K562 (cell line): ENCODE results near the gene VWA7. TPM values are rescaled to one million over a fixed set of nuclear protein-coding genes. Genes with fewer than 3 reads are reported as not detected.

Source experiments
- ATF3 ChIP-seq, 2 experiments: fragments of 450-650 bp in 1 of 2; sonication (generic) in 1 of 2; formaldehyde crosslinking in 1 of 2; IDR thresholded peaks in 1 of 2; conservative IDR thresholded peaks in 1 of 2; 2 replicates each; pipeline versions ENCODE4 v1.6.1 to v1.8.1; 2016 to 2023; ENCODE audit warnings: mild to moderate bottlenecking in 2 of 2, moderate library complexity in 2 of 2, inconsistent platforms in 1 of 2, missing genetic modification reagents in 1 of 2
- CREBBP ChIP-seq: IDR thresholded peaks from one replicate; pipeline ENCODE4 v1.6.1; 2012; ENCODE audit warnings: low read depth, mild to moderate bottlenecking, control low read depth, inconsistent platforms, low read length
- CTCFL ChIP-seq: IDR thresholded peaks from 2 replicates; pipeline ENCODE4 v1.6.1; 2011; ENCODE audit warnings: borderline replicate concordance, low read depth, mild to moderate bottlenecking, moderate library complexity, low read length; ENCODE audit not compliant: insufficient read depth, poor library complexity, severe bottlenecking
- EP300 ChIP-seq: IDR thresholded peaks from 2 replicates; pipeline ENCODE4 v1.6.1; 2012; ENCODE audit warnings: low read length, improper control_type of control experiment
- FOSL1 ChIP-seq: fragments of 200-800 bp; sonication (Bioruptor generic); conservative IDR thresholded peaks from 2 replicates; pipeline ENCODE4 v1.6.1; 2016; ENCODE audit warnings: missing genetic modification characterization, missing compliant biosample characterization
- GATAD2A ChIP-seq: fragments of 450-650 bp; IDR thresholded peaks from 2 replicates; pipeline ENCODE4 v1.6.1; 2017
- GTF2E2 ChIP-seq: fragments of 200-800 bp; sonication (Bioruptor generic); IDR thresholded peaks from 2 replicates; pipeline ENCODE4 v1.6.1; 2016; ENCODE audit warnings: missing genetic modification characterization, missing compliant biosample characterization
- LCOR ChIP-seq: sonication (generic); formaldehyde crosslinking; IDR thresholded peaks from 2 replicates; pipeline ENCODE4 v1.8.0; 2022; ENCODE audit warnings: mild to moderate bottlenecking, missing genetic modification reagents
- PPARD ChIP-seq: fragments of 250-450 bp; sonication (Bioruptor Pico); IDR thresholded peaks from 2 replicates; pipeline ENCODE4 v1.8.0; 2022; ENCODE audit warnings: inconsistent platforms, mild to moderate bottlenecking, moderate library complexity
- TCFL5 ChIP-seq: fragments of 250-450 bp; sonication (Bioruptor Pico); conservative IDR thresholded peaks from 2 replicates; pipeline ENCODE4 v1.6.1; 2021; ENCODE audit warnings: mild to moderate bottlenecking, moderate library complexity, matching md5 sums
- ZNF41 ChIP-seq: fragments of 250-450 bp; sonication (Bioruptor Pico); conservative IDR thresholded peaks from 2 replicates; pipeline ENCODE4 v1.4.0; 2020; ENCODE audit warnings: mild to moderate bottlenecking
- ZNF766 ChIP-seq: fragments of 200-800 bp; sonication (Bioruptor generic); conservative IDR thresholded peaks from 2 replicates; pipeline ENCODE4 v1.6.1; 2016; ENCODE audit warnings: missing genetic modification characterization, missing compliant biosample characterization
- ZNF785 ChIP-seq: fragments of 250-450 bp; sonication (Bioruptor Pico); IDR thresholded peaks from 2 replicates; pipeline ENCODE4 v1.4.0; 2020; ENCODE audit warnings: mild to moderate bottlenecking
- polyA plus RNA-seq, 8 experiments: library from polyadenylated mRNA; depleted of rRNA in 4 of 8; stranded (reverse) in 5 of 8; unstranded in 3 of 8; fragments of >200 nt; fragmentation: Nextera tagmentation in 2 of 8; fragmentation: Illumina TruSeq in 1 of 8; extraction: Ambion mirVana in 2 of 8; extraction: Trizol in 1 of 8; gene quantifications; 2 replicates each; pipeline versions ENCODE4 v1.2.1 to v1.2.3, GENCODE V29; 2011 to 2014; ENCODE audit warnings: inconsistent platforms in 1 of 8, missing spikeins in 1 of 8
- total RNA-seq, 7 experiments: library from RNA; depleted of rRNA in 6 of 7; stranded (reverse); fragments of >200 nt in 6 of 7; fragmentation: Illumina TruSeq in 2 of 7; extraction: Trizol in 2 of 7; gene quantifications; 2 replicates each; pipeline versions ENCODE4 v1.2.1 to v1.2.3, GENCODE V29; 2011 to 2021; ENCODE audit warnings: low replicate concordance in 1 of 7
- TF ChIP-seq, protein P1 (sequence below): fragments of 250-450 bp; sonication (Bioruptor Pico); IDR thresholded peaks from 2 replicates; pipeline ENCODE4 v1.4.0; 2020; ENCODE audit warnings: mild to moderate bottlenecking, moderate library complexity

The VWA7 gene
- total and polyA plus RNA-seq, 9 of the 15 experiments (the other 6 are each of a cell fraction or from before 2014, with no cell fraction given) = 0.18 to 2.9 (median 0.95) TPM

DNA sequence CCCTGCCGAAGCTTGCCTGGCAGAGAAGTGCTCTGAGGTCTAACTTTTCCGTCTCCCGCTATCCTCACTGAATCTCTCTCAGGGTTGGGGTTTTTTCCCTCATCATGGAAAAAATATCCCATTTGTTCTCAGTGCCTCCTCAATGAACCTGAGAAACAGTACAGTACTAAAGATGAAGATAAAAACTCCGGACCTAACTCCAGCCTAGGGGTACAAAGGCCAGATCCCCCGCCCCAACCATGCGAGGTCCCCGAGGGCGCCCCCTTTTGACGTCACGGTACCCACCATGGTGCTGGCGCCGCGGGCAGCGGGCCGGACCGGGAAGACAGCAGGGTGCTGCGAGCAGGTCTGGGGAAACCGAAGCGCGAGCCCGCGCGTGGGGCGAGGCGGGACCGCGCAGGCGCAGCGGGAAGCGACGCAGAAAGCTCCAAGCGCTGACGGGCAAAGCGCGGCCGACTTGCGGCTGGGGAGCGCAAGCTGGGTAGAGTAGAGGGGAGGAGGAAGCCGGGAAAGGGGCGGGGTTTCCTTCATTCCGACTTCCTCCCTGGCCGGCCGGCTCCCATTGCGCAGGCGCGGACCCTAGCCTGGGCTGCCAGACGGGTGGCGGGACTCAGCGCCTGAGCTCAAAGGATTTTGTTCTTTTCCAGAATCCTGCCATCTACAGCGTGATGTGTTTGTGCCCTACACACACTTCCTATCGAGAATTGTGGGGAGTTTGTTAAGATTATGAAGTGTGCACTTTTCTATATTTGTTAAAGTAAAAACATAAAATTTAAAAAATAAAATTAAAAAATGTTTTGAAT lies 29.5 kb upstream of the VWA7 start, which contains the start of gene LSM2 (continued):
- TF ChIP-seq PPARD (no peak), CREBBP (no peak), CTCFL (peak; percentile 80), EP300 (peak; percentile 32; the same call in 1 of the 2 replicates), ZNF766 (peak; percentile 83), FOSL1 (tag) (peak; percentile 61; the same call in 1 of the 2 replicates), GTF2E2 (tag) (0 out of 2 replicates have a peak, but pooled peaks have one; percentile 6), ATF3 (IDR thresholded peaks at IDR 0.05) (no peak), ATF3 (CRISPR knock-in tag; conservative IDR thresholded peaks at IDR 0.05) (peak; percentile 92), TCFL5 (CRISPR knock-in tag) (no peak; the same call in 1 of the 2 replicates), LCOR (CRISPR knock-in tag) (no peak; the same call in 1 of the 2 replicates), ZNF41 (CRISPR knock-in tag) (no peak; the same call in 1 of the 2 replicates), ZNF785 (CRISPR knock-in tag) (no peak), GATAD2A (peak; percentile 92)
- TF ChIP-seq, protein P1, sequence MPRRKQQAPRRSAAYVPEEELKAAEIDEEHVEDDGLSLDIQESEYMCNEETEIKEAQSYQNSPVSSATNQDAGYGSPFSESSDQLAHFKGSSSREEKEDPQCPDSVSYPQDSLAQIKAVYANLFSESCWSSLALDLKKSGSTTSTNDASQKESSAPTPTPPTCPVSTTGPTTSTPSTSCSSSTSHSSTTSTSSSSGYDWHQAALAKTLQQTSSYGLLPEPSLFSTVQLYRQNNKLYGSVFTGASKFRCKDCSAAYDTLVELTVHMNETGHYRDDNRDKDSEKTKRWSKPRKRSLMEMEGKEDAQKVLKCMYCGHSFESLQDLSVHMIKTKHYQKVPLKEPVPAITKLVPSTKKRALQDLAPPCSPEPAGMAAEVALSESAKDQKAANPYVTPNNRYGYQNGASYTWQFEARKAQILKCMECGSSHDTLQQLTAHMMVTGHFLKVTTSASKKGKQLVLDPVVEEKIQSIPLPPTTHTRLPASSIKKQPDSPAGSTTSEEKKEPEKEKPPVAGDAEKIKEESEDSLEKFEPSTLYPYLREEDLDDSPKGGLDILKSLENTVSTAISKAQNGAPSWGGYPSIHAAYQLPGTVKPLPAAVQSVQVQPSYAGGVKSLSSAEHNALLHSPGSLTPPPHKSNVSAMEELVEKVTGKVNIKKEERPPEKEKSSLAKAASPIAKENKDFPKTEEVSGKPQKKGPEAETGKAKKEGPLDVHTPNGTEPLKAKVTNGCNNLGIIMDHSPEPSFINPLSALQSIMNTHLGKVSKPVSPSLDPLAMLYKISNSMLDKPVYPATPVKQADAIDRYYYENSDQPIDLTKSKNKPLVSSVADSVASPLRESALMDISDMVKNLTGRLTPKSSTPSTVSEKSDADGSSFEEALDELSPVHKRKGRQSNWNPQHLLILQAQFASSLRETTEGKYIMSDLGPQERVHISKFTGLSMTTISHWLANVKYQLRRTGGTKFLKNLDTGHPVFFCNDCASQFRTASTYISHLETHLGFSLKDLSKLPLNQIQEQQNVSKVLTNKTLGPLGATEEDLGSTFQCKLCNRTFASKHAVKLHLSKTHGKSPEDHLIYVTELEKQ (CRISPR knock-in tag) = no peak
